Measurements from ENCODE around the gene PRSS37.

The PRSS37 gene

DNA sequence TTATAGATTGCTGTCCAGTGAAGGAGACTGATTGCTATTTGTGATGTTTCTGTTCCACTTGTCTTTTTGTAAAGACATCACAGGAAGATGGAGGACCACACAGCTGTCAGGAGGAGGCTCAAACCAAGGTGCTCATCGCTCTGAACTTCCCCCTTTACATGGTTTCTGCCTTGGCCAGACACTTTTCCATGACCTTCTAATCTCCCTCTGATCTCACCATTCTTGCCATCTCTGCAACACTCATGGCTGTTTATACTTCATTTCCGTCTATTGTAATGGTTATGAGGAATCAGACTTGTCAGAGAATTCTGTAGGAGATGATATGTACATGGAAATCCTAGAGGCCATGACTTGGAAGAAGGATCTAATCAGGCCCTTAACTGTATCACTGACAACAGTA, 53.0 kb downstream of the PRSS37 start:
- DNase-seq: no peak

Measured in amygdala (tissue), 56 donors.